GM12864 (cell line): Measurements from ENCODE around the gene MSX1.

Source experiments
- DNase-seq: peaks from one replicate; pipeline ENCODE4 v3.0.0-alpha.2; 2011; ENCODE audit warnings: low read depth
- H3K4me3 ChIP-seq: 2 replicates; pipeline ENCODE4 v1.5.1; 2011; ENCODE audit warnings: mild to moderate bottlenecking, low read depth, low read length, control low read depth
- TF ChIP-seq, protein P1 (sequence below): IDR thresholded peaks from 2 replicates; pipeline ENCODE4 v1.5.1; 2011; ENCODE audit warnings: low read depth, mild to moderate bottlenecking, moderate library complexity, low read length, control low read depth, inconsistent platforms; ENCODE audit errors: missing control alignments

MSX1 gene

DNA sequence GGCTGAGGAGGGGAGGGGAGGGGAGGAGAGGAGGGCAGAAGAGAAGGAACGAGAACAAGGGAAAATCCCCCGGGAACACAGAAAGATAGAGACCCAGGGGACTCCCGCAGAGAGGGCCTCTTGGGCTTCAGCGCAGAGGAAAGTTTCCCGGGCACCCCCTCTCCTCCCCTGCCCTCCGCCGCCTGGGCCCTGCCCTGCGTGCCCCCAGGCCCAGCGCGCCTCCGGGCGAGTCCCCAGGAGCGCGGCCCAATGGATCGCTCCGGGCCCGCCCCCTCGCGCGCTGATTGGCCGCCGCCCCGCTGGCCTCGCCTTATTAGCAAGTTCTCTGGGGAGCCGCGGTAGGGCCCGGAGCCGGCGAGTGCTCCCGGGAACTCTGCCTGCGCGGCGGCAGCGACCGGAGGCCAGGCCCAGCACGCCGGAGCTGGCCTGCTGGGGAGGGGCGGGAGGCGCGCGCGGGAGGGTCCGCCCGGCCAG lies at the start of gene MSX1:
MSX1 (plus strand) TSS at position 341 of the 474 bp plus-strand sequence. CDS start 235 bp downstream, outside the sequence.
- TF ChIP-seq, protein P1, sequence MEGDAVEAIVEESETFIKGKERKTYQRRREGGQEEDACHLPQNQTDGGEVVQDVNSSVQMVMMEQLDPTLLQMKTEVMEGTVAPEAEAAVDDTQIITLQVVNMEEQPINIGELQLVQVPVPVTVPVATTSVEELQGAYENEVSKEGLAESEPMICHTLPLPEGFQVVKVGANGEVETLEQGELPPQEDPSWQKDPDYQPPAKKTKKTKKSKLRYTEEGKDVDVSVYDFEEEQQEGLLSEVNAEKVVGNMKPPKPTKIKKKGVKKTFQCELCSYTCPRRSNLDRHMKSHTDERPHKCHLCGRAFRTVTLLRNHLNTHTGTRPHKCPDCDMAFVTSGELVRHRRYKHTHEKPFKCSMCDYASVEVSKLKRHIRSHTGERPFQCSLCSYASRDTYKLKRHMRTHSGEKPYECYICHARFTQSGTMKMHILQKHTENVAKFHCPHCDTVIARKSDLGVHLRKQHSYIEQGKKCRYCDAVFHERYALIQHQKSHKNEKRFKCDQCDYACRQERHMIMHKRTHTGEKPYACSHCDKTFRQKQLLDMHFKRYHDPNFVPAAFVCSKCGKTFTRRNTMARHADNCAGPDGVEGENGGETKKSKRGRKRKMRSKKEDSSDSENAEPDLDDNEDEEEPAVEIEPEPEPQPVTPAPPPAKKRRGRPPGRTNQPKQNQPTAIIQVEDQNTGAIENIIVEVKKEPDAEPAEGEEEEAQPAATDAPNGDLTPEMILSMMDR, result no peak
- H3K4me3 ChIP-seq, result peak within 1 kb of the TSS; percentile 57
- peak; percentile 31 for DNase-seq

DNA sequence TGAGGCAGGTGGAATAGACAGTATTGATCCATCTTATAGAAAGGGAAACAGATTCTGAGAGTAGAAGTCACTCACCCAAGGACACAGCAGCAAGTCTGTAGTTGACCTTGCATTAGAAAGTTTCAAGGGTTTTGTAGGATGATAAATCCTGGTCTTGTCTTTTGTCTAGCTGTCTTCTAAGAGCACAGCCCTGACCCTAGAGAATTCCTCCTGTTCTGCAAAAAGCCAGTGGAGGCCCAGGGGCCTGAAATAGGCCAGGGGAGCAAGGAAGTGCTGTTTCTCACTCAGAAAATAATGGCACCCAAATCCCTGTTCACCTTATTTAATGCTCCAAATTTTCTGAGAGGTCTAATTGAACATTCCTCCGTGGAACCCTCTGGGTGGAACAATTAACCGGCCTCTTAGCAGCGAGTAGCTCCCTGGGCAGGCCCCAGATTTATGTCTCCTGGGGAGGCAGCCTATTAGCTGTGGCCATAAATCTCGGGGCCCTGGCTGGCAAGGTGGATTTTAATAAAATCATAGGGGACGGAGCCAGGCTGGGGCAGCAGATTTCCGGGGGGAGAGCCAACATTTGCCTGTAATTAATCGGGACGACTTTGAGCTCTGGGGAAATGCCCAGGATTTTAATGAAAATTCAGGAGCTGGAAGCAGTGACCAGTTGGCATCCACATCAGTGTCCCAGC lies 49.2 kb upstream of the MSX1 start:
- TF ChIP-seq, protein P1, result no peak
- DNase-seq, result no peak
- no peak overlapping the region for H3K4me3 ChIP-seq

DNA sequence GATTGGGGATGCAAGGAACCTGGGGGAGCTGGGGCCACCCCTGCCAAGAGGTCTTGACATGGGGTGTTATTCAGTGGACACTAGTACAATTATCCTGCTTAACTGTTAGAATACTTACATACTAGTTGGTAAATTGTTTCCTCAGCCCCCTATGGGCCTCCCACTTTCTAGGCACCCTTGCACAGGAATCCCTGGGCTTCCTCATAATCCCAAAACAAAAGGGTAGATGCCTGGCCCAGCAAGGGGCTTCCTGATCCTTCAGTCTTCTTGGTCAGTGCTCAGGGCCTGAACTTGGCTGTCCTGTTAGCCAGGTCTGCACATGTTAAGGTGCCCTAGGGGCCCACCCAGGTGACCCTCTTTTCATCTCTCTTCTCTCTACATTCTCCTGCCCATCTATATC lies 48.7 kb upstream of the MSX1 start:
- TF ChIP-seq, protein P1, result no peak
- no peak overlapping the region for H3K4me3 ChIP-seq
- DNase-seq, result no peak

- TF ChIP-seq, protein P1, result no peak
- no peak for DNase-seq
These were observed 47.2 kb upstream of the MSX1 start for GRCh38 chr4:4812145-4812794.

GRCh38 chr4:4818415-4819212 lies 40.9 kb upstream of the MSX1 start:
- DNase-seq, result no peak
- TF ChIP-seq, protein P1, result no peak
- no peak overlapping the region for H3K4me3 ChIP-seq

More at GRCh38 chr4:4812145-4812794, 47.2 kb upstream of the MSX1 start:
- H3K4me3 ChIP-seq, result no peak overlapping the region

DNA sequence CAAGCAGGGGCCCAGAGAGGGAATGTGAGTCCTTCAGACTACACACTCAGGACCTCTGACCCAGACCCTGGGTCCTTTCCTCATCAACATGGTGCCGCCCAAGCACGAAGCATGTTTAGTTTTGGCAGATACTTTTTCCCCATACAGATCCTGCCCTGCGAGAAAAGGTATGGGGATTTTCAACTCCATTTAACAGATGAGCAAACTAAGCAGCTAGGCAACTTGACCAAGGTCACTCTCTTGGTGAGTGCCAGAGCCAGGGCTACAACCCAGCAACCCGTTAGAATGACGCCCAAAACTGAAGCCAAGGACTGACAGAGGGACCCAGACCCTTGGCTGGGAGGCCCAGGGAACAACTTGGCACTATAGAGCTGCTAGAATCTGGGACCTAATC lies 40.3 kb upstream of the MSX1 start:
- DNase-seq, result no peak
- TF ChIP-seq, protein P1, result no peak
- no peak overlapping the region for H3K4me3 ChIP-seq
